HG02938 (cell line): Measurements from ENCODE around the gene LDLRAD4.

Experiments used
- ATAC-seq: cut with Tn5 transposase; IDR thresholded peaks from one replicate; pipeline ENCODE4 v1.9.1; 2021; ENCODE audit warnings: mild to moderate bottlenecking, moderate library complexity; ENCODE audit not compliant: unreplicated experiment

The LDLRAD4 gene

DNA sequence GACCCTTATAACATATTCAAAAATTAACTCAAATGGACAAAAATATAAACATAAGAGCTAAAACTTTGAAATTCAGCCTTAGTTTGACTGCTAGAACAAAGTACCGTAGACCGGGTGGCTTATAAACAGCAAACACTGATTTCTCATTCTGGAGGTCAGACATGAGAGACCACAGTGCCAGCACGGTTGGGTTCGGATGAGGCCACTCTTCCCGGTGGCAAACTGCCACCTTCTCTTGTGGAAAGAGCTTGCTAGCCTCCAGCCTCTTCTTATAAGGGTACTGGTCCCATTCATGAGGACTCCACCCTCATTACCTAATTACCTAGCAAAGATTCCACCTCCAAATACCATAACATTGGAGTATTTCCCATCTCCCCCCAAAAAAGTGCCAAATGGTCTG, 416.5 kb downstream of the LDLRAD4 start:
- ATAC-seq: no peak

DNA sequence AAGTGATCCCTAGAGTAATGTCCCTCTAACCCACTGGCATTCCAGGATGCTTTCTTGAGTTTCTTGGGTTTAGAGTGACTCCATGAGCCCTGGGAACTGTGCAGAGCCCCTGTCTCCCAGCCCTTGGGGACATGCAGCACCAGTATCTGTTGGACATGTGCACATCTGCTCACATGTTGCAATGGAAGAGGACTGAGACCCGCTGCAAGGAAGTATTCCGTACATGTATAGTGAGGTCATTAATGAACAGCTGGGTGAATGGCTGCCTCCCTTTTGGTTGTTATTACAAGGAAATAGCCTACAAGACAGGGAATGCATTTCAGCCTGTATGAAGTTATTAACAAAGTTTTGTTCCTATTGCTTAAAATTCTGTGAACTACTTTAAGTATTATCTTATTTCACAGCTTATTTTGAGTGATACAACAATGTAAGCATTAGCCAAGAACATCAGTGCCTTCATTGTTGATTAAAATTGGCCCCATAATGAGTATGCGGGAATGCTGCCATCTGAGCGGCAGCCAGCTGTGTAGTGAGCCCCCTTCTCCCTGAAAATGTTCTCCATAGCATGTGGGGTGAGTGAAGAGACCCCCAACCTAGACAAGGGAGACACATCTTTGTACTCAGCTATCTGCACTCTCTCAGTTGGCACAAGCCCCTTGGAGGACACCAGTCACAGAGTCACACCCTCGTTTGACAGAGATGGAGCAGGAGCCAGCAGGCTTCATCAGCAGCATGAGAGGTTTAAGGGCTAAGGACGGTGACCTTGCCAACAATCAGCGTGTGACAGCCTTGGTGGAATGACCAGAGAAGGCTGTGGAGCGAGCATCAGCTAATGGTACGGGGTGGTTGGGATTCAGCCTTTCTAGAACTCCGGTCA, 420.4 kb downstream of the LDLRAD4 start:
- no peak for ATAC-seq

DNA sequence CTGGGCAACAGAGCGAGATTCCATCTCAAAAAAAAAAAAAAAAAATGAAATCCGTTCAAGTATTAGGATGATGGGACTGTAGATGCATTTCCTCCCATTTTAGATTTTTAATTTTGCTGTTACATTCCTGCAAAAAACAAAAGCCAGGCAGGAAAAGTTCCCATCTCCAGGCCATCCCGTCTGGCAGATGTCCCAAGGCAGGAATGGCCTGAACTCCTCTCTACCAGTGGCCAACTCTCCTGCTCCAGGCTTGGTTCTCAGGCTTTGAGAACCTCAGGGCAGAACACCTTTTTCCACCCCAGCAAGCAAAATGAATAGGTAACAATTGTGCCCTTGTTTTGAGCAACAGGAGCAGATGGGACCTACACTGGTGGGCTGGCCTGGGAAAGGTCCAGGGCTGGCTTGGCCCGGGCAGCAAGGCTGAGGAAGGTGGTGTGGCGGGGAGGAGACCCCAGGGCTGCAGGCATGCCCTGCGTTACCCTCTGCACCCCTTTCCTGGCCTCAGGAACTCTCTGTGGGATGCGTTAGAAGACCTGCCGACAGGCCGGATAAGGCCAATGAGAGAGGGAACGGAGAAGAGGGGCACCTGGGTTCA, 421.8 kb downstream of the LDLRAD4 start:
- no peak for ATAC-seq

DNA sequence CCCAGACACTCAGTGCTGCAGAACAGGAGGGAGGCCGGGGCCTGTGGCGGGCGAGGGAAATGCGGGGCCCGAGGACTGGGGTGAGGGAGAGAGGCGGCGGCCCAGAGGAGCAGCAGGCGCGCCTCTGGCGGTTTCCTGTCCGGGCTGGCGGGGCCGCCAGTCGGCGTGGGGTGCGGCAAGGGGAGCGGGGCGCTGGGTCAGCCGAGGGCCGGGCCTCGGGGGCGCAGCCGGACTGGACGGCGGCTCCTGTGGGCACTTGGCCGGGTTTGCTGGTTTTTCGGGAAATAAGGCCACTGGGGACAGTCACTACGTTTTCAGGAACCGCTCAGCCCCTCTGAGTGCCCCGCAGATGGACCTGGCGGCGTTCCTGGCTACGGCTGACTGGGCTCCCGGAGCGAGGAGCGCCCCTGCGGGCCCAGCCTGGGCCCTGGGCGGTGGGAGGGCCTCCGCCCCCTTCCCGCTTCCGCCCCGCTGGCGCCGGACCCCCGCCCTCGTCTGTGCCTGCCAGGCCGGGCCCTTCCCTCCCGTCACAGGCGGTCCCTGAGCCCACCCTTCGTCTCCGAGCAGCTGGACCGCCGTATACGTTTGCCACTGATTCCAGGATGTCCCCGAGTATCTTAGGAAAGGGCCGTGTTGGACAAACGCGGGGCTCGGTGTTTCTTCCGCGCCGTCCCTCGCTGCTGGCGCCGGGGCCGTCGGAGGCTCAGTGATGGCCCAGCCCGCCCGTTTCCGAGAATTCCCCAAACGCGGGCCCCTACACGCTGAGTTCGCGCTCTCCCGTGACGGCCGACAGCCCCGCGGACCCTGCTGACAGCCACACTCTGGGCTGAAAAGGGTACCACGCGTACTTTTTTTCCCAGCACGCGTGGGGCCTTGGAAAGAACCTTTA, 423.2 kb downstream of the LDLRAD4 start:
- ATAC-seq: no peak

DNA sequence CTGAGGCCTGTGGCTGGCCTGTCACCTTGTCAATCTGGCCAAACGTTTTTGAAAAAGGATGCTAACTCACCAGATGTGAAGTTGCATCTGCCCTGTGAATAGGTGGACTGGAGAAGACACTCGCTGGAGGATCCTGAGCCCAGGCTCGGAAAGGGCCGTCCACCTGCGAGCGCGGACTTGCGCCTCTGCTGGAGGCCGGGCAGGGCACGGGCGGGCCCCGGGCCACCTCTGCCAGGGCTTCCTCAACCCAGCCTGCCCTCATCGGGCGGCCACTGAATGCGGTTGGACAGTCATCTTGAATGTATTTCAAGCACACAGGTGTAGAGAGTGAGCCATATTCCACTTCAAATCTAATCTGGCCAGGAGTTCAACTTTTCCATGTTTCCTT, 423.9 kb downstream of the LDLRAD4 start:
- ATAC-seq: no peak

DNA sequence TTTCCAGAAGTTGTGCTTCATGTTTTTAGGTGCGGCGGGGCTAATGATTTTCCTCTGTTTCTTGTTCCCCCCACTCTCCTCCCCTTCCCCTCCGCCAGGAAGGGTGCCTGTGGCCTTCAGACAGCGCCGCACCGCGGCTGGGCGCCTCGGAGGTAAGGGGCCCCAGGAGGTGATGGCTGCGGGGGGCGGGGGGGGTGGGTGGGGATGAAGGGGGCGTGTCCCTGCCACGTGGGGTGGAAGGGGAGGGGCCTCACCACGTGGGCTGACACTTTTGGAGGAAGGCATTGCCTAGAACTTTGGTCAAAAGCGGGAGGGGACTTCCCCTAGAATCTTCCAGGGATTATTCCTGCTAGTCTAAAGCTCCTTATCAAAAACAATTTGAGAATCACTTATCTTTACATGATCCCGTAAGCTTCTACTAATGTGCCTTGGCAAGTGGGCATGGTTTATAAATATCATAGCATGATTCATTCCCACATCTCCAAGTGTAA, 424.7 kb downstream of the LDLRAD4 start:
- ATAC-seq: no peak

DNA sequence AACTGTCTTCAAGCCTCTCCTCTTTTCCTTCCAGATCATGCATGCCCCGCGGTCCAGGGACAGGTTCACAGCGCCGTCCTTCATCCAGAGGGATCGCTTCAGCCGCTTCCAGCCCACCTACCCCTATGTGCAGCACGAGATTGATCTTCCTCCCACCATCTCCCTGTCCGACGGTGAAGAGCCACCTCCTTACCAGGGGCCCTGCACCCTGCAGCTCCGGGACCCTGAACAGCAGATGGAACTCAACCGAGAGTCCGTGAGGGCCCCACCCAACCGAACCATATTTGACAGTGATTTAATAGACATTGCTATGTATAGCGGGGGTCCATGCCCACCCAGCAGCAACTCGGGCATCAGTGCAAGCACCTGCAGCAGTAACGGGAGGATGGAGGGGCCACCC, 426.5 kb downstream of the LDLRAD4 start:
- ATAC-seq: no peak

DNA sequence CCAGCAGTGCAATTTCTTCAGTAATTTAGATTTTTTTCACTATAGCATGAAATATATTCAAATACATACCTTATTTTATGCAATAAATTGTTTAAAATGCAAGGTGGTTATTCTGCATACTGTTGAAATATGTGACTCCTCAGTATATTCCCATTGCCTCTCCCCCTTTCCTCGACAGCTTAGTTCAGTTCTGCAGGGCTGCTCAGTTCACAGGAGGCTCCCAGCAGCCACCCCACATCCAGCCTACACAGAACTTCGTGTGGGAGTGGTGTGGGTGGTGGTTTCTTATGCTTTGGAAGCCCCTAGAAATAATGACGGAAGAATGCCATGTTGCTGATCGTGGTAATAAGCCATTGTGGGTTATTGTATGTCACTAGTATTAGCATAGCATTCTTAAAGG, 428.1 kb downstream of the LDLRAD4 start:
- ATAC-seq: no peak

DNA sequence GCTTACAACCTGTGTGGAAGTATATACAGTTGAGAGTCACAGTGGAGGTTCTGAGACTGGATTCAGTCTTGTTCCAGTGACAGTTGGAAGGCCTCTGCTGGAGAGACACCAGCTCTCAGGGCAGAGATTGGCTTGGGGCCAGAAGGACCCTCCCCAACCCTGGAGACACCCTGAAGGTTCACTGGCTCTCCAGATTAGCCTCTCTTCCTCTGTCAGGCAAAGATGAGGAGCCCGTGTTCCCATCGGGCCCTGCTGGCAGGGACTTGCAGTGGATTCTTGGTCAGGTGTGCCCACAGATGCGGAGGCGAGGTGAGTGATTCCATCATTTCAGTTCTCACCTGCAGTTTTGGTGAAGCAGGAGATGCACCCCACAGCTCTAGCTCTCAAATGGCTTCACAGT, 429.2 kb downstream of the LDLRAD4 start:
- no peak for ATAC-seq

DNA sequence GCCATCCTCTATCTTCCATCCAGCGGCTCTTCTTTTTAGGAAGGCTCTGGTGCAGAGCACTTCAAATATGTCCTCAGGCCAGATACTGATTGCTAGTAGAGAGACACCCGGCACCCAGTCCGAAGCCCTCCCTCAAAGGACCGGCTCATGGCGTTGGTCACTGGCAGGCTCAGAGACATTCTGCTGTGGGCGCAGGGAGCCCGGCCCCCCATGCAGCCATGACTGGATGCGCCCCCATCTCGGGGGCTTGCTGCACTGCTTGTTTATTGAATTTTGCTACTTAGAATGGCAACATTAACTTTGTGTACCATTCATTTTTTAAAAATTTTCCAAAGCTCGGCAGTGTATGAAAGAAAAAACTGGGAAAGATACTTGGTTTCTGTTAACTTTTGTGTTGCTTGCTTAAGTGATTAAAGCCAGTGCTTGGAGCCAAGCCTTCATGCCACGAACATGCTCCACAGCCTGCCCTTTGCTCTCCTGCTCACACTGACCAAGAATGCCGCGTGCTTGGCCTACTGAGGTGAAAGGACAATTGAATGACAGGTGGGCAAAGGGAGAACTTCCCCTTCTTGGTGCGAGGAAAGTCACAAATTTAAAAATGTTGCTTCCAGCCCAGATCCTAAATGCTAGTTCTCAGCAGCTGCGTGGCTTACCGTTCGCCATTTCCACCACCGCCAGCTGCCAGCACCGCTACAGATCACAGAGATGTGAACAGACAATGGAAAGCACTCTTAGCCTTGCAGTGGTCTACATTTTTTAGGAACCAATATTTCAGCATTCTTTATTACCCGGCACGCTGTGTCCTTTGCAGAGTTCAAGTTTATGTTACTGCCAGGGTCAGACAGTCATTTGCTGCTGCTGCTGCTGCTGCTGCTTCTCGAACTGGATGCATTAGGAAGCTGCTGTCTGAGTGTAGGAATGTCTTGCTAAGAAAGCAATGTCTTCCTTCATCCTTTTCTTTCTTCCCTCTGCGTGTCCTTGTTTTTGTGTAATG, 431.1 kb downstream of the LDLRAD4 start:
- ATAC-seq: no peak

DNA sequence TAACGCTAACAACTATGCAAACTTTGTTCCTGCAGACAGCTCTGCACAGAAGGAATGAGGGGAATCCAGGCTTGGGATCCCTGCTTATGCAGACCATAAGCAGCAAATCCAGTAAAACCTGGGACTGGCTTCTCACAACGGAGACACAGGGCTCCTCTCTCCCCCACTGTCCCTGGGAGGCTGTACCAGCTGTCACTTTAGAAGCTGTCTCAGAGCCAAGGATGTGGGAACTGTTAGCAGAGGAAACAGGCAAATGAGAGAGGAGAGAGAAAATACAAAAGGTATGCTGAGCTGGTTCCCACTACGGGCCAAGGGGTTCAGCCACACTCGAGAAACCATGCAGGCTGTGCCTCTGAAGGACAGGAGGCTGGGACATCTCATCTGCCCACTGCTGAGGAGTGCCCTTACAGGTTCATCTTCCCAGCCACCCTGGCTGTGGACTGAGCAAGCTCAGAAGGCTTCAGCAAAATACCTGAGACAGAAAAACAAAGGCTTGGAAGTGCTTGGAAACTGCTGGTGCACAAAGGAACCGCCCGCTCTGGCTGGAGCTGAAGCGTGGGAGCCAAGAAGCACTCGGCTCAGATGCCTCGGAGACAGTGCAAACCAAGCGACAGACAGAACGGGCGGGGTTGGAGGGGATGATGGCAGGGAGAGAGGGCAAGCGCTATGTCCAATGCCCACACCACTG, 435.3 kb downstream of the LDLRAD4 start:
- no peak for ATAC-seq

DNA sequence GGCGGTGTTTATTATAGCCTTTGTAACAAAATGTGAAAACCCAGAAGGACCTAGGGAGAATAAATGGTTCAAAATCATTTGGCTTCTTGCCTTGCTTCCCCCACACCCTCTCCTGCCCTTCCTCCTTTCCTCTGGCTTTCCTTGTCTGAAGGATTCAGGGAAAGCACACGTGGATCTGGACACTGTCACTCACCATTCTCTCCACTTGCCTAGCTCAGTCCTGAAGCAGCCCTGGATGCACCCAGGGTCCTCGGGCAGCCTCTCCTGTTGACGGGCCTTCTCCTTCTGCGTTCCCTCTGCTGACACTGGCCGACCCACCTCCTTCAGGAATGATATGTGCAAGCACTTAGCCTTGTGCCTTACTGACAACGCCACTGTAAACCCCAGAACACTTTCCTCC, 439.4 kb downstream of the LDLRAD4 start:
- ATAC-seq: no peak

DNA sequence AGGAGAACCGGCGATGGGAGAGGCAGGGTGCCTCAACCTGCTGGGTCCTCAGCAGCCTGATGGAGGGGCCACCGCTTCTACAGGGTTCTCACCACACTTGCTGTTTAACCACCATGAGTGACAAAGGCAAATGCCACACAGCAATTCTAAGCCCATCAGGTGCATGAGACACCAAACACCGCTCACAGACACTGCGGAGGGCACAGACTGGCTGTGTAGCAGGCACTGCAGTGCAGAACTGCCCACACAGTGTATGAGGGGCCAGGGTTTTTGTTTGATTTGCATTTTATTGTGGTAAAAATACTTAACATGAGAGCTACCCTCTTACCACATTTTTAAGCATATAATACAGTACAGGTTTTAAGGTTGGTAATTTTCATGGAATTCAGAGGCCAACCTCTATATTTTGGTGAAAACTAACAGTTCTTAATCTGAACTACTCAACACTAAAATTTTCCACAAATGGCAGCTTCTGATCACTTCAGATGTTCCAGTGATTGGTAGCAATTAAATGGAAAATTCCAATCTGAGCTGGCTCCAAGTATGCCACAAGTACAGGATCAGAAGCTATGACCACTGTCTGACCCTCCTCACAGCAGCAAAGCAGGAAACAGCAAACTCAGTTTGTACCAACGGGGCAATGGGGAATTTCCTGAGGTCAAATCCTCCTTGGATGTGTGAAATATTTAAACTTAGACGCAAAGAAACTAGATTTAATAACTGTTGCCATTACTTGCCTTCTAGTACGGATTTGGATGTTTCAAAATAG, 440.1 kb downstream of the LDLRAD4 start:
- ATAC-seq: no peak

DNA sequence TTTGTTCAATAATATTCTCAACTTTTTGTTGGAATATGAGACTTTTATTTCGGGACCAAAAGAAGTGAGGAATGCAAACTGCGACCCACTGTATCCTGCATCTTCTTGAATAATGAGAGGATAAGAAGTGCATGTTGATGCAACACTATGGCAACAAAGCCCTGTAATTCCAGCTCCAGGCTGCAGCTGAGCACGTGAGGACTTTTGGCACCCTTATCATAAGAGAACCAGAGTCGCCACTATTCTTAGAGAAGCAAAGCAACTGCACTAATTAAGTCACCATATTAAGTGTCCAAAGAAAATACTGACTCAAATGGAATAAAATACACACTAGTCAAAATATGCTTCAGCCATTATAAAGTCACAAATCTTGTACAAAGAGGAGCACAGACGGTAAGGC, 441.9 kb downstream of the LDLRAD4 start:
- no peak for ATAC-seq

DNA sequence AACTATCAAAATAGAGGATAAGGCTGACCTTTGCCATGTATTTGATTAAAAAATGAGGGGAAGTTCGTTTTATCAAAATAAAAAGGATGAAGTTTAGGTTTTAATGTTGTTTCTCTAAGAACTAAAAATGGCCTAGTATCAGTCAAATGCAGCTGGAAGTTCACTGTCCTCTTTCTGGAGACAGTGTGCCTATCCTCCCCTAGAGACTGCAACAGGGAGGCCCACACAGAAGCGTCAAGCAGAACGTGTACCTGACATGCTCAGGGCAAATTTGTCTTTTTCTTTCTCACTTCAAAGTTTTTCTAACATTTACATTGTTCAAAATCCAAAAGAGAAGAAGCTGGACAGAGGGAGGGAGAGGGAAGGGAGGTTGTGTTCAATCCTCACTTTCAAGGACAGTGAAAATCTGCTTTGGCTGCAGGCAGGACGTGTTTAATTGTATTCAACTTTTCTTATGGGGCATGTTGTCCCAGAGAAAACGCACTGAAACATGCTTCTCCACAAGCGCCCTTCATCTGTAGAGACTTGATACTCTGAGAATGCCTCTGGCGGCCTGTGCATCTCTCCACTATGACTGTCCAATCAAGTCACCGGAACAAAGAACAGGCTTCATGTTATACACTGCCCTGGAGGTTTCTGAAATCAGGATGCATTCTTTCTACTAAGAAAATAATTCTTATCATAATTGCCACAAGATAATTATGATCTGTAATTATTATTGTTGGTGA, 442.7 kb downstream of the LDLRAD4 start:
- ATAC-seq: no peak

DNA sequence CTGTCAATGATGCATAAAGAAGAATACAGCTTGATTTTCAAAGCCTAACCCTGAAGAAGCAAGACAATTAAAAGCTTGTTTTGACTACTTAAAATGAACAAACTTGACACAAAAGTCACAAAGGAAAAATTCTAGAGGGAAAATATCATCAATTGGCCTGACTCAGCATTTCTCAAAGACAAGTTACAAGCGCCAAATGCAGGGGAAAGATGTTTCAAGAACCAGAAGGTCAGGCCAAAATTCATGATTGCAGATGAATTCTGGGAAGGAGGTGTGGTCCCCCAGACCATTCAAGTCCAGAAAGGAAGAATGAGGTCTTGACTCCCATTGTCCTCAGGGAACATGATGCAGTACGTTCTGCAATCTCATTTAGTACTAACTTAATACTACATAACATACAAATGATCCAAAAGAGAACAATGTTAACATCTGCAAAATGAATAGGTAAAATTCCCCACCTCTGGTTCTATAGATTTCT, 443.3 kb downstream of the LDLRAD4 start:
- ATAC-seq: no peak

DNA sequence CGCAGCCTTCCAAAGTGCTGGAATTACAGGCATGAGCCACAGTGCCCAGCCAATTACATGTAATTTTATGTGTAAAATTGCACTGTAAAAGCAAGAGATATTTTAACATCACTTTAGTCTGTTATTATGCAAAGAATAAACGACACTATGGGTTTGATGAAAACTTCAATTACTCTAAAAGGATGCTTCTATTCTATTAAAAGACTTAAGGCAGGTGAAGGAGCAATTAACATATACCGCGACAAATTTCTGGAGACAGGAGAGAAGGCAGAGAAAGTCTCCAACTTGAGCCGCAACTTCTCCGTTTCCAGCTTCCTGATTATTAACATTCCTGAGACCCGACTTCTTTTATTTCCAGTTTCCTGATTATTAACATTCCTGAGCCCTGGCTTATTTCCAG, 454.1 kb downstream of the LDLRAD4 start:
- ATAC-seq: no peak

DNA sequence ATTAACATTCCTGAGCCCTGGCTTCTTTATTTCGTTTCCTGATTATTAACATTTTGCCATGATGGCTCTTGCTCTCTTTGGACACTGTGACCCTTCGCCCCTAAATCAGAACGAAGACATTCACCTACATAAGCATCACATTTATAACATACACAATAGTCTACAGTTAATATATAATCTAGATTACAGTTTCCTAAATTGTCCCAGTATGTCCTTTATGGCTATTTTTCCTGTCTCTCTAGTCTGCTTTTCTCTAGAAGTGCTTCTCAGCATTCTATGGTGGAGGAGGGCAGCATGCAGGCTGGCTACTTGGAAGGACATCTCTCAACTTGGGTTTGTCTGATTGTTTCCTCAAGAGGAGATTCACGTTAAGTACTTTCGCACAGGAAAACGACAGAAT, 457.9 kb downstream of the LDLRAD4 start:
- ATAC-seq: no peak
